ENCODE measurements around the gene PALMD. TPM values are rescaled to one million over a fixed set of nuclear protein-coding genes. Genes with fewer than 3 reads are reported as not detected.

The PALMD gene
- total and polyA plus RNA-seq, 7 experiments from 2014 or later, result not detected

GRCh38 chr1:99634971-99635624, 10.8 kb upstream of the PALMD start:
- no peak for ATAC-seq
- peaks cover 0 to 7% (median 4%) of the 10 kb centered on the region in 5 donors for H3K27me3 Mint-ChIP-seq
- Histone ChIP-seq H3K27me3 (ENCODE audit: control insufficient read depth in 2 of 2, insufficient read depth in 2 of 2, low read length in 2 of 2) (no peaks in the 10 kb centered on the region), H3K36me3 (ENCODE audit: control insufficient read depth in 2 of 3, insufficient read depth in 3 of 3, low read length in 3 of 3) (no peaks in the 10 kb centered on the region), H3K4me3 (ENCODE audit: low read length) (no peak overlapping the region), H3K27ac (ENCODE audit: low read depth, low read length) (no peak overlapping the region), H3K9me3 (ENCODE audit: control insufficient read depth in 2 of 3, low read length in 3 of 3) (no peaks in the 10 kb centered on the region), H3K4me1 (ENCODE audit: control insufficient read depth in 2 of 2, insufficient read depth in 2 of 2, low read length in 2 of 2) (no peaks in the 10 kb centered on the region)
- intact Hi-C loops (cut with micrococcal nuclease), result no loop called here
- no peak overlapping the region for H3K4me3 Mint-ChIP-seq
- H3K27ac Mint-ChIP-seq, result no peak overlapping the region
- H3K9me3 Mint-ChIP-seq, result peaks cover 0 to 5% (median 0%) of the 10 kb centered on the region in 11 donors
- no peaks in the 10 kb centered on the region for H3K36me3 Mint-ChIP-seq
- no peak for DNase-seq
- H3K4me1 Mint-ChIP-seq, result peaks cover 0 to 2% (median 0%) of the 10 kb centered on the region in 7 donors
- CTCF ChIA-PET, result interaction anchor here (0.6 kb wide), 1 partner anchor 1466 kb away, joined by 4 read pairs; no protein-coding TSS in a partner anchor
- POLR2A ChIA-PET, result no interaction called here

DNA sequence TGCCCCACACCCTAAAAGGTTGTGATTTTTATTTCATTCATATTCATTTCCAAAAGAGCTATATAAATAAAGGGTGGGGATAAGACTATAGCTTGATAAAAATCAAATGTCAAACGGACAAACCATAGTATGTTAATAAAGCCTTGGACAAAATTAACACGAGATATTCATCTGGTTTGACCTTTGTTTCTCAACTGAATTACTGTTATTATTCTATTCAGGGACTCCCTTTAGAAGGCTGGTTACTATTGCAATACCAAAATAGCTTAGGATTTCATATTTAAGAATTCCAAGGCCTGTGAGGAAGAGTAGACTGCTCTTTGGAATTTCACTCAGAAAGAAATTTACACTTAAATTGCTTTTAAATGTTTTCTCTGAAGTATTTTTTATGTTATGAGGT, 10.2 kb upstream of the PALMD start:
- no peak overlapping the region for H3K4me3 Mint-ChIP-seq
- intact Hi-C loops (cut with micrococcal nuclease), result no loop called here
- CTCF ChIA-PET, result interaction anchor here (0.6 kb wide), 1 partner anchor 1467 kb away, joined by 4 read pairs; no protein-coding TSS in a partner anchor

GRCh38 chr1:99636647-99637175, 9.2 kb upstream of the PALMD start:
- Mint-ChIP-seq H3K27me3 (peaks cover 0 to 4% (median 0%) of the 10 kb centered on the region in 5 donors), H3K9me3 (no peaks in the 10 kb centered on the region)
- POLR2A ChIA-PET, result no interaction called here

More for the DNA sequence above, 10.2 kb upstream of the PALMD start:
- Mint-ChIP-seq H3K36me3 (no peaks in the 10 kb centered on the region), H3K27ac (no peak overlapping the region), H3K27me3 (peaks cover 0 to 5% (median 4%) of the 10 kb centered on the region in 5 donors), H3K4me1 (peaks cover 0 to 2% (median 0%) of the 10 kb centered on the region in 7 donors), H3K9me3 (peaks cover 0 to 3% (median 0%) of the 10 kb centered on the region in 11 donors)
- no peaks in the 10 kb centered on the region for H3K27me3 ChIP-seq (ENCODE audit: control insufficient read depth in 2 of 2, insufficient read depth in 2 of 2, low read length in 2 of 2)
- H3K27ac ChIP-seq (ENCODE audit: low read depth, low read length), result no peak overlapping the region
- POLR2A ChIA-PET, result interaction anchor here (0.6 kb wide), 1 partner anchor 1970 kb away, joined by 3 read pairs; no protein-coding TSS in a partner anchor
- no peaks in the 10 kb centered on the region for H3K4me1 ChIP-seq (ENCODE audit: control insufficient read depth in 2 of 2, insufficient read depth in 2 of 2, low read length in 2 of 2)
- H3K36me3 ChIP-seq (ENCODE audit: control insufficient read depth in 2 of 3, insufficient read depth in 3 of 3, low read length in 3 of 3), result no peaks in the 10 kb centered on the region
- H3K4me3 ChIP-seq (ENCODE audit: low read length), result no peak overlapping the region
- H3K9me3 ChIP-seq (ENCODE audit: control insufficient read depth in 2 of 3, low read length in 3 of 3), result no peaks in the 10 kb centered on the region
- no peak for ATAC-seq
- no peak for DNase-seq

DNA sequence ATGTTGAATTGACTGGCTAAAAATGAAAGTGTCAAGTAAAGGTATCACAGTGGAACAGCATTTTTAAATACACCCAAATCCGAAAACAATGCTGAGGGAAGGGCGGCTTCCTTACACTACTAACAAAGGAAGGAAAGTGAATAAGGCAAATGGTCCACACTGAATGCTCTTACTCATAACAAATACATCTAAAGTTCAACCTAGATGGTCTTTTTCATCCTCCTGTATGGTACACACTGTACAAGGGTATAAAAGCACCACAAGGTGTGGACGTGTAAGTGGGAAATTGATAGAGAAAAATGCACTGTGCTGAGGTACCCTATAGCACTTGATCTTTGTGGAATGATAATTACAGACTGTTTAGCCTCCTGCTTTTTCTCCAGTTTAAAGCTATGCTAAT, 7.1 kb upstream of the PALMD start:
- Histone ChIP-seq H3K36me3 (ENCODE audit: control insufficient read depth in 2 of 3, insufficient read depth in 3 of 3, low read length in 3 of 3) (no peaks in the 10 kb centered on the region), H3K4me1 (ENCODE audit: control insufficient read depth in 2 of 2, insufficient read depth in 2 of 2, low read length in 2 of 2) (no peaks in the 10 kb centered on the region), H3K27ac (ENCODE audit: low read depth, low read length) (no peak overlapping the region), H3K9me3 (ENCODE audit: control insufficient read depth in 2 of 3, low read length in 3 of 3) (no peaks in the 10 kb centered on the region), H3K27me3 (ENCODE audit: control insufficient read depth in 2 of 2, insufficient read depth in 2 of 2, low read length in 2 of 2) (peaks cover 0 to 8% of the 10 kb centered on the region in 2 donors), H3K4me3 (ENCODE audit: low read length) (no peak overlapping the region)
- peaks cover 0 to 2% (median 0%) of the 10 kb centered on the region in 7 donors for H3K4me1 Mint-ChIP-seq
- DNase-seq (no peak), ATAC-seq (no peak)
- no peaks in the 10 kb centered on the region for H3K36me3 Mint-ChIP-seq
- ChIA-PET POLR2A (interaction anchor here (0.6 kb wide), 1 partner anchor 59 kb away, joined by 3 read pairs; no protein-coding TSS in a partner anchor), CTCF (no interaction called here)
- H3K27me3 Mint-ChIP-seq, result peaks cover 0 to 4% (median 0%) of the 10 kb centered on the region in 5 donors
- intact Hi-C loops (cut with micrococcal nuclease), result no loop called here
- no peak overlapping the region for H3K4me3 Mint-ChIP-seq
- no peaks in the 10 kb centered on the region for H3K9me3 Mint-ChIP-seq
- no peak overlapping the region for H3K27ac Mint-ChIP-seq

More at GRCh38 chr1:99636647-99637175, 9.2 kb upstream of the PALMD start:
- Histone ChIP-seq H3K27ac (ENCODE audit: low read depth, low read length) (no peak overlapping the region), H3K36me3 (ENCODE audit: control insufficient read depth in 2 of 3, insufficient read depth in 3 of 3, low read length in 3 of 3) (no peaks in the 10 kb centered on the region), H3K9me3 (ENCODE audit: control insufficient read depth in 2 of 3, low read length in 3 of 3) (no peaks in the 10 kb centered on the region), H3K27me3 (ENCODE audit: control insufficient read depth in 2 of 2, insufficient read depth in 2 of 2, low read length in 2 of 2) (no peaks in the 10 kb centered on the region), H3K4me1 (ENCODE audit: control insufficient read depth in 2 of 2, insufficient read depth in 2 of 2, low read length in 2 of 2) (no peaks in the 10 kb centered on the region), H3K4me3 (ENCODE audit: low read length) (no peak overlapping the region)
- intact Hi-C loops (cut with micrococcal nuclease), result no loop called here
- peaks cover 0 to 2% (median 0%) of the 10 kb centered on the region in 7 donors for H3K4me1 Mint-ChIP-seq
- H3K36me3 Mint-ChIP-seq, result no peaks in the 10 kb centered on the region
- CTCF ChIA-PET, result no interaction called here
- no peak overlapping the region for H3K4me3 Mint-ChIP-seq
- no peak overlapping the region for H3K27ac Mint-ChIP-seq
- ATAC-seq, result no peak
- no peak for DNase-seq

DNA sequence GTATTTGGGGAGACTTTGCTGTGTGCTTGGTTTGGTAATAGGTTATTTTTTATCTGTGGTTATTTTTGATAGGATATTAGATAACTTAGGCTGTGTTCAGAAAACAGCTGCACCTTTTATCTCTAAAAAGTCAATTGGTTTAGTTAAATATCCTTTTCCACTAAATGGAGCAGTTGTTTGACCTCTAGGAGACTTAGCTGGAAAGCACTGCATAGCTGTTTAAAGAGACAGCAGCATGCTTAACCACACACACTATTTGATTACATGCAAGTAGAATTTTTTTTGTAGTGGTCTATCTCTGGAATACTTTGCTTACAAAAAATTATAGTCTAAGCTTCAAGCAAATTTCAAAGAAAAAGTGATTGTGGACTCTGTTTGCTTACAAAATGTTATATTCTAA, 6.5 kb upstream of the PALMD start:
- CTCF ChIA-PET, result no interaction called here
- H3K36me3 Mint-ChIP-seq, result no peaks in the 10 kb centered on the region
- peaks cover 0 to 2% (median 0%) of the 10 kb centered on the region in 7 donors for H3K4me1 Mint-ChIP-seq
- POLR2A ChIA-PET, result no interaction called here
- H3K4me1 ChIP-seq (ENCODE audit: control insufficient read depth in 2 of 2, insufficient read depth in 2 of 2, low read length in 2 of 2), result no peaks in the 10 kb centered on the region
- no peak overlapping the region for H3K27ac ChIP-seq (ENCODE audit: low read depth, low read length)
- no peaks in the 10 kb centered on the region for H3K9me3 Mint-ChIP-seq
- no peaks in the 10 kb centered on the region for H3K36me3 ChIP-seq (ENCODE audit: control insufficient read depth in 2 of 3, insufficient read depth in 3 of 3, low read length in 3 of 3)
- H3K27me3 Mint-ChIP-seq, result peaks cover 0 to 4% (median 0%) of the 10 kb centered on the region in 5 donors
- ATAC-seq, result no peak
- DNase-seq, result no peak
- H3K27me3 ChIP-seq (ENCODE audit: control insufficient read depth in 2 of 2, insufficient read depth in 2 of 2, low read length in 2 of 2), result peaks cover 0 to 8% of the 10 kb centered on the region in 2 donors
- no peaks in the 10 kb centered on the region for H3K9me3 ChIP-seq (ENCODE audit: control insufficient read depth in 2 of 3, low read length in 3 of 3)
- H3K4me3 ChIP-seq (ENCODE audit: low read length), result no peak overlapping the region
- no peak overlapping the region for H3K4me3 Mint-ChIP-seq
- no peak overlapping the region for H3K27ac Mint-ChIP-seq
- intact Hi-C loops (cut with micrococcal nuclease), result no loop called here

- H3K4me1 Mint-ChIP-seq, result peaks cover 0 to 2% (median 0%) of the 10 kb centered on the region in 7 donors
- Histone ChIP-seq H3K4me1 (ENCODE audit: control insufficient read depth in 2 of 2, insufficient read depth in 2 of 2, low read length in 2 of 2) (no peaks in the 10 kb centered on the region), H3K4me3 (ENCODE audit: low read length) (no peak overlapping the region), H3K36me3 (ENCODE audit: control insufficient read depth in 2 of 3, insufficient read depth in 3 of 3, low read length in 3 of 3) (no peaks in the 10 kb centered on the region), H3K27ac (ENCODE audit: low read depth, low read length) (no peak overlapping the region), H3K9me3 (ENCODE audit: control insufficient read depth in 2 of 3, low read length in 3 of 3) (no peaks in the 10 kb centered on the region), H3K27me3 (ENCODE audit: control insufficient read depth in 2 of 2, insufficient read depth in 2 of 2, low read length in 2 of 2) (peaks cover 0 to 8% of the 10 kb centered on the region in 2 donors)
- no peak overlapping the region for H3K4me3 Mint-ChIP-seq
- H3K27me3 Mint-ChIP-seq, result peaks cover 0 to 4% (median 0%) of the 10 kb centered on the region in 5 donors
- H3K36me3 Mint-ChIP-seq, result no peaks in the 10 kb centered on the region
- DNase-seq (no peak), ATAC-seq (no peak)
- no peaks in the 10 kb centered on the region for H3K9me3 Mint-ChIP-seq
- ChIA-PET POLR2A (no interaction called here), CTCF (no interaction called here)
- intact Hi-C loops (cut with micrococcal nuclease), result no loop called here
- no peak overlapping the region for H3K27ac Mint-ChIP-seq
Measured at GRCh38 chr1:99639945-99640344, 6.0 kb upstream of the PALMD start.

DNA sequence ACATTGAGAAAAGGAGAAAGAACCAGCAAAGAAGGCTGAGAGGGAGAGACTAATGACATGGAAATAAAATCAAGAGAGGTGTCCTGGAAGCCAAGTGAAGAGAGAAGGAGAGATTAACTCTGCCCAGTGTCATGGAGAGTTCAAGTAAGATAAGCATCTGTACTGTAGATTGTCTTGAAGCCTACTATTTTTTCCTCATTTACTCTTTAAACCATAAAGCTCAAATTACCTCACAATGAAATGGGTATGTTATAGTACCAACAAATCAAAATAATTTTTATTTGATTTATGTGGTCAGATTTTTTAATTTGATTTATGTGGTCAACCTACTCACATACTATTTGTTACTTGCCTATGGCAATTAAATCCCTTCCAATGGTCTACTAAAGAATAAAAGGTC, 5.2 kb upstream of the PALMD start:
- intact Hi-C loops (cut with micrococcal nuclease), result no loop called here
- no peaks in the 10 kb centered on the region for H3K36me3 Mint-ChIP-seq
- peaks cover 0 to 8% of the 10 kb centered on the region in 2 donors for H3K27me3 ChIP-seq (ENCODE audit: control insufficient read depth in 2 of 2, insufficient read depth in 2 of 2, low read length in 2 of 2)
- H3K27ac Mint-ChIP-seq, result no peak overlapping the region
- H3K4me1 Mint-ChIP-seq, result peaks cover 0 to 2% (median 0%) of the 10 kb centered on the region in 7 donors
- no peak overlapping the region for H3K27ac ChIP-seq (ENCODE audit: low read depth, low read length)
- H3K9me3 ChIP-seq (ENCODE audit: control insufficient read depth in 2 of 3, low read length in 3 of 3), result no peaks in the 10 kb centered on the region
- no peak overlapping the region for H3K4me3 ChIP-seq (ENCODE audit: low read length)
- H3K9me3 Mint-ChIP-seq, result no peaks in the 10 kb centered on the region
- no peak overlapping the region for H3K4me3 Mint-ChIP-seq
- no peak for ATAC-seq
- H3K27me3 Mint-ChIP-seq, result peaks cover 3 to 7% (median 4%) of the 10 kb centered on the region in 5 donors
- H3K4me1 ChIP-seq (ENCODE audit: control insufficient read depth in 2 of 2, insufficient read depth in 2 of 2, low read length in 2 of 2), result no peaks in the 10 kb centered on the region
- POLR2A ChIA-PET, result no interaction called here
- CTCF ChIA-PET, result no interaction called here
- no peak for DNase-seq
- H3K36me3 ChIP-seq (ENCODE audit: control insufficient read depth in 2 of 3, insufficient read depth in 3 of 3, low read length in 3 of 3), result no peaks in the 10 kb centered on the region
